DND-41 (cell line): ENCODE results near the gene TTLL12.

ENCODE experiments used
- ATAC-seq: fragments of 200-7000 bp; cut with Tn5 transposase; 3 replicates; pipeline ENCODE4 v1.9.1; 2021; ENCODE audit warnings: low read depth; ENCODE audit not compliant: insufficient read depth
- DNase-seq: peaks from one replicate; pipeline ENCODE4 v3.0.0-alpha.2; 2020
- H2AFZ ChIP-seq: 2 replicates; pipeline ENCODE4 v1.6.0; 2012; ENCODE audit warnings: low read depth, low read length
- H3K27ac ChIP-seq: 2 replicates; pipeline ENCODE4 v1.5.1; 2012; ENCODE audit warnings: low read length, inconsistent platforms
- H3K27me3 ChIP-seq: fragments of 200-600 bp; sonication (generic); 2 replicates; pipeline ENCODE4 v1.6.0; 2012; ENCODE audit warnings: low read length, mild to moderate bottlenecking, inconsistent platforms; ENCODE audit not compliant: insufficient read depth, poor library complexity
- H3K36me3 ChIP-seq: 2 replicates; pipeline ENCODE4 v1.5.1; 2012; ENCODE audit warnings: low read length, inconsistent platforms; ENCODE audit not compliant: insufficient read depth
- H3K4me1 ChIP-seq: 2 replicates; pipeline ENCODE4 v1.5.1; 2012; ENCODE audit warnings: mild to moderate bottlenecking, low read length; ENCODE audit not compliant: insufficient read depth
- H3K4me2 ChIP-seq: 2 replicates; pipeline ENCODE4 v1.6.0; 2012; ENCODE audit warnings: mild to moderate bottlenecking, moderate library complexity, low read length, inconsistent platforms; ENCODE audit not compliant: insufficient read depth
- H3K4me3 ChIP-seq, 2 experiments: fragments of 200-600 bp in 1 of 2; shearing (Covaris generic) in 1 of 2; 2 replicates each; pipeline ENCODE4 v1.5.1; 2012 to 2016; ENCODE audit warnings: inconsistent platforms in 2 of 2, low read length in 2 of 2, mild to moderate bottlenecking in 2 of 2, low read depth in 1 of 2, moderate library complexity in 1 of 2
- H3K79me2 ChIP-seq: 2 replicates; pipeline ENCODE4 v1.6.0; 2012; ENCODE audit warnings: low read length, inconsistent platforms; ENCODE audit not compliant: insufficient read depth
- H3K9ac ChIP-seq: 2 replicates; pipeline ENCODE4 v1.6.0; 2012; ENCODE audit warnings: low read depth, mild to moderate bottlenecking, inconsistent platforms, low read length, moderate library complexity
- H3K9me3 ChIP-seq: 2 replicates; pipeline ENCODE4 v1.5.1; 2012; ENCODE audit warnings: low read length, moderate library complexity, mild to moderate bottlenecking, inconsistent platforms; ENCODE audit not compliant: insufficient read depth, severe bottlenecking
- H4K20me1 ChIP-seq: 2 replicates; pipeline ENCODE4 v1.6.0; 2012; ENCODE audit warnings: low read length; ENCODE audit not compliant: insufficient read depth
- CTCF ChIP-seq: IDR thresholded peaks from 2 replicates; pipeline ENCODE4 v1.5.1; 2012; ENCODE audit warnings: borderline replicate concordance, low read length, moderate library complexity, mild to moderate bottlenecking; ENCODE audit not compliant: poor library complexity, severe bottlenecking; ENCODE audit errors: extremely low read depth
- EZH2 ChIP-seq: IDR thresholded peaks from 3 replicates; pipeline ENCODE4 v1.6.1; 2012; ENCODE audit warnings: borderline replicate concordance, low read depth, mild to moderate bottlenecking, moderate library complexity, low read length, inconsistent platforms; ENCODE audit not compliant: severe bottlenecking

The TTLL12 gene

GRCh38 chr22:43159484-43160178 is 27.3 kb downstream of the TTLL12 start:
- Histone ChIP-seq H4K20me1 (peaks cover 2% of the 10 kb centered on the region; the same call in 1 of the 2 replicates), H3K27ac (no peak overlapping the region), H3K9ac (no peak overlapping the region), H3K79me2 (no peaks in the 10 kb centered on the region), H3K36me3 (no peaks in the 10 kb centered on the region), H3K4me3 (no peak overlapping the region), H3K27me3 (no peaks in the 10 kb centered on the region), H2AFZ (no peak overlapping the region), H3K4me1 (no peaks in the 10 kb centered on the region), H3K9me3 (no peaks in the 10 kb centered on the region), H3K4me2 (no peak overlapping the region)
- peak; percentile 33 for TF ChIP-seq CTCF
- no peak for TF ChIP-seq EZH2
- DNase-seq (no peak), ATAC-seq (no peak)

GRCh38 chr22:43158778-43159483 is 28.0 kb downstream of the TTLL12 start:
- DNase-seq: no peak
- Histone ChIP-seq H3K79me2 (no peaks in the 10 kb centered on the region), H3K4me1 (no peaks in the 10 kb centered on the region), H2AFZ (no peak overlapping the region), H3K36me3 (no peaks in the 10 kb centered on the region), H3K4me3 (no peak overlapping the region), H3K9me3 (no peaks in the 10 kb centered on the region), H3K9ac (no peak overlapping the region), H3K4me2 (no peak overlapping the region), H3K27me3 (no peaks in the 10 kb centered on the region), H4K20me1 (peaks cover 2% of the 10 kb centered on the region; the same call in 1 of the 2 replicates), H3K27ac (no peak overlapping the region)
- no peak for TF ChIP-seq EZH2
- no peak for TF ChIP-seq CTCF
- ATAC-seq: no peak

- Histone ChIP-seq H3K9ac (no peak overlapping the region), H3K4me3 (no peak overlapping the region), H3K9me3 (no peaks in the 10 kb centered on the region), H4K20me1 (no peaks in the 10 kb centered on the region), H3K4me1 (no peaks in the 10 kb centered on the region), H3K79me2 (no peaks in the 10 kb centered on the region), H3K27me3 (peaks cover under 1% of the 10 kb centered on the region), H3K36me3 (no peaks in the 10 kb centered on the region), H3K27ac (no peak overlapping the region), H3K4me2 (no peak overlapping the region), H2AFZ (no peak overlapping the region)
- no peak for ATAC-seq
- DNase-seq: no peak
- TF ChIP-seq EZH2: no peak
- TF ChIP-seq CTCF: no peak
Measured at GRCh38 chr22:43157874-43158546, 28.9 kb downstream of the TTLL12 start.
